ENCODE data around the gene PGAP3. TPM values are rescaled to one million over a fixed set of nuclear protein-coding genes. Genes with fewer than 3 reads are reported as not detected.

The PGAP3 gene
- total and polyA plus RNA-seq, 4 donors = 15.9 to 39.7 (median 26.4) TPM

DNA sequence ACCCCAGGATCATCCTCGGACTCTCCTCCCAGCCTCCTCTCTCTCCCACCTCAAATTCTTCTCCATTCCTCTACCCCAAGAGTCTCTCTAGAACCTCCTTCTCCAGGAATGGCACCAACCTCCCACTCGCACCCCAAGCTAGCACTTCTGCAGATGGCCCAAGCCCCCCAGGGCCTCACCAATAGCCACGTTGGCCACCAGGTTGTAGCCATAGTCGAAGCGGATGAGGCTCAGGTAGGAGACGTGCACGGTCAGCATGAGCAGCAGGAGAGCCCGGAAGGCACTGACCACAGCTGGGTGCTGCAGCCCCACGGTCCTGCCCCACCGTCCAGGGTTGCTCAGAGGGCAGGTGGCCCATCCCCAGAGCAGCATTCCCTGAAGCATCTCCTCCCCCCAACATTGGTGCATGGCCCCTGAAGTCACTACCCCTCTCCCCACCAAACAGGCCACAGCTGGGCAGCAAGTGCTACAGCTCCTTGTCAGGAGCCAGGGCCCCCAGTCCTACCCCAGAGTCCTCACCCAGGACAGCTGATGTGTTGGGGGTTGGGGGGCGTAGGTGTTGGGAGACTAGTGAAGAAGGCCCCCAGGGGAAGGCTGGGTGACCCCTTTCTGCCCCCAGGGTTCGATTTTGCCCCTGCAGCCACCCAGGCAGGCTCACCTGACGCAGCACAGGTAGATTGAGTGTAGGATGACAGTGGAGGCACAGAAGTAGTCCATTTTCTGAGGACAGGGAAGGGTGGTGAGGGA lies 14.3 kb downstream of the PGAP3 start:
- Histone ChIP-seq H3K9me3 (ENCODE audit: control insufficient read depth in 4 of 4, insufficient read depth in 3 of 4, low read length in 3 of 4) (no peaks in the 10 kb centered on the region), H3K4me3 (no peak overlapping the region), H3K4me1 (ENCODE audit: control insufficient read depth in 5 of 5, insufficient read depth in 5 of 5, low read length in 5 of 5) (peaks cover 9 to 39% (median 19%) of the 10 kb centered on the region in 5 donors), H3K27ac (ENCODE audit: low read depth in 1 of 2, low read length in 1 of 2) (no peak overlapping the region), H3K27me3 (ENCODE audit: control insufficient read depth in 3 of 3, insufficient read depth in 3 of 3, low read length in 2 of 3) (peaks cover 0 to 6% (median 4%) of the 10 kb centered on the region in 3 donors), H3K36me3 (ENCODE audit: control insufficient read depth in 4 of 4, insufficient read depth in 4 of 4, low read length in 4 of 4) (peaks cover 0 to 7% (median 1%) of the 10 kb centered on the region in 4 donors), H3K9ac (ENCODE audit: insufficient read depth in 1 of 2, low read length in 2 of 2) (no peak overlapping the region)
- ATAC-seq (ENCODE audit: insufficient read depth, low FRiP score) (no peak), DNase-seq (no peak)
- no peak for TF ChIP-seq CTCF (IDR thresholded peaks at IDR 0.05; ENCODE audit: control extremely low read depth, extremely low read depth)
- WGBS, 2 donors = 84 to 89% methylated on average over 13 of the region's 13 CpGs

GRCh38 chr17:39672522-39673334 lies 15.1 kb downstream of the PGAP3 start:
- H3K4me3 ChIP-seq = no peak overlapping the region
- no peak for TF ChIP-seq CTCF (IDR thresholded peaks at IDR 0.05; ENCODE audit: control extremely low read depth, extremely low read depth)
- H3K27ac ChIP-seq (ENCODE audit: low read depth in 1 of 2, low read length in 1 of 2) = no peak overlapping the region
- no peaks in the 10 kb centered on the region for H3K9me3 ChIP-seq (ENCODE audit: control insufficient read depth in 4 of 4, insufficient read depth in 3 of 4, low read length in 3 of 4)
- DNase-seq (no peak), ATAC-seq (ENCODE audit: insufficient read depth, low FRiP score) (no peak)
- H3K27me3 ChIP-seq (ENCODE audit: control insufficient read depth in 3 of 3, insufficient read depth in 3 of 3, low read length in 2 of 3) = peaks cover 0 to 8% (median 7%) of the 10 kb centered on the region in 3 donors
- peaks cover 0 to 7% (median 0%) of the 10 kb centered on the region in 4 donors for H3K36me3 ChIP-seq (ENCODE audit: control insufficient read depth in 4 of 4, insufficient read depth in 4 of 4, low read length in 4 of 4)
- 89 to 91% methylated on average over 15 of the region's 15 CpGs for WGBS, 2 donors
- H3K9ac ChIP-seq (ENCODE audit: insufficient read depth in 1 of 2, low read length in 2 of 2) = no peak overlapping the region
- H3K4me1 ChIP-seq (ENCODE audit: control insufficient read depth in 5 of 5, insufficient read depth in 5 of 5, low read length in 5 of 5) = peaks cover 5 to 31% (median 15%) of the 10 kb centered on the region in 5 donors

- H3K4me3 ChIP-seq = no peak overlapping the region
- DNase-seq (peak in 2 of 3 donors; percentile 61 to 62), ATAC-seq (ENCODE audit: insufficient read depth, low FRiP score) (no peak)
- peak; percentile 12 for TF ChIP-seq CTCF (IDR thresholded peaks at IDR 0.05; ENCODE audit: control extremely low read depth, extremely low read depth)
- no peaks in the 10 kb centered on the region for H3K9me3 ChIP-seq (ENCODE audit: control insufficient read depth in 4 of 4, insufficient read depth in 3 of 4, low read length in 3 of 4)
- peaks cover 0 to 4% (median 0%) of the 10 kb centered on the region in 4 donors for H3K36me3 ChIP-seq (ENCODE audit: control insufficient read depth in 4 of 4, insufficient read depth in 4 of 4, low read length in 4 of 4)
- 44 to 46% methylated on average over 19 of the region's 19 CpGs for WGBS, 2 donors
- H3K9ac ChIP-seq (ENCODE audit: insufficient read depth in 1 of 2, low read length in 2 of 2) = no peak overlapping the region
- peak overlapping the region in 1 of 2 donors; percentile 64 for H3K27ac ChIP-seq (ENCODE audit: low read depth in 1 of 2, low read length in 1 of 2)
- H3K27me3 ChIP-seq (ENCODE audit: control insufficient read depth in 3 of 3, insufficient read depth in 3 of 3, low read length in 2 of 3) = peaks cover 0 to 10% (median 7%) of the 10 kb centered on the region in 3 donors
- H3K4me1 ChIP-seq (ENCODE audit: control insufficient read depth in 5 of 5, insufficient read depth in 5 of 5, low read length in 5 of 5) = peaks cover under 1 to 28% (median 9%) of the 10 kb centered on the region in 5 donors
Observed at GRCh38 chr17:39671651-39672521, 16.0 kb downstream of the PGAP3 start.
